Measurements from ENCODE around the gene KIF19.
A peak's percentile ranks its signal among the peaks of the same experiment; 100 is the strongest.

The KIF19 gene

DNA sequence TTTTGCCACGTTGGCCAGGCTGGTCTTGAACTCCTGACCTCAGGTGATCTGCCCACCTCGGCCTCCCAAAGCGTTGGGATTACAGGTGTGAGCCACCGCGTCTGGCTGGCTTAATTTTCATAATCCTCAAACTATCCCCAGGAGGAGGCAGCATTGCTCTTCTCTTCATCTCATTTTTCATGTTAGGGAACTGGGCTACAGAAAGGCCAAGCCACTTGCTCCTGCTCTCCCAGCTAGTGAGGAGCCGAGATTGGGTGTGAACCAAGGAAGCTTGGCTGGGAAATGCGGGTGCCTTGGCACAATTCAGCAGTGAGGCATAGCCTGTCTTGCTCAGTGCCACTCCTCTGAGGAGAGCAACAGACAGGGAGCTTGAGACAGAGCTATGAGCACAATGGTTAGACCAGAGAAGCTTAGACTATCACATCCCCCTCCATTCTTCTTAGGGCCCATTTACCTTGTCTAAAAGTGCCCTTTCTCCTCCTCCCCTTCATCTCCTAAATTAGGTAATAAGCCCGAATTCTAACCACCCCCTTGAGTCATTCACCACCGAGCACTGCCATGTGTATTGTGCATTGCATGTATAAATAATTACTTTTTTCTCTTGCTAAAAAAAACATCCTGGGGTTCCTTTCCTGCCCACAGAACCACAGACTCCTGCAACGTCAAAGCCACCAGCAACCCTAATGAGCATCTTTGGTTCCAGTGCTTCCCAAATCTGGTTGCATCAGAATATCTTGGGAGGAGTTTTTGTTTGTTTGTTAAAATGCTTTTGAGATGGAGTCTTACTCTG is 20.0 kb upstream of the KIF19 start:
- Histone ChIP-seq H3K27ac (ENCODE audit: low read length) (no peak overlapping the region), H3K9ac (ENCODE audit: low read length in 2 of 2) (no peak overlapping the region), H3K4me3 (ENCODE audit: low read length in 2 of 2) (no peak overlapping the region), H3K4me1 (ENCODE audit: control insufficient read depth, insufficient read depth, low read length) (no peaks in the 10 kb centered on the region), H3K9me3 (ENCODE audit: control insufficient read depth in 2 of 2, low read length in 2 of 2) (peaks cover 0 to 12% of the 10 kb centered on the region in 2 donors), H3K27me3 (ENCODE audit: control insufficient read depth in 1 of 2, insufficient read depth in 2 of 2, low read length in 2 of 2) (peaks cover 0 to 5% of the 10 kb centered on the region in 2 donors), H3K36me3 (ENCODE audit: control insufficient read depth in 2 of 2, insufficient read depth in 2 of 2, low read length in 2 of 2) (no peaks in the 10 kb centered on the region)

DNA sequence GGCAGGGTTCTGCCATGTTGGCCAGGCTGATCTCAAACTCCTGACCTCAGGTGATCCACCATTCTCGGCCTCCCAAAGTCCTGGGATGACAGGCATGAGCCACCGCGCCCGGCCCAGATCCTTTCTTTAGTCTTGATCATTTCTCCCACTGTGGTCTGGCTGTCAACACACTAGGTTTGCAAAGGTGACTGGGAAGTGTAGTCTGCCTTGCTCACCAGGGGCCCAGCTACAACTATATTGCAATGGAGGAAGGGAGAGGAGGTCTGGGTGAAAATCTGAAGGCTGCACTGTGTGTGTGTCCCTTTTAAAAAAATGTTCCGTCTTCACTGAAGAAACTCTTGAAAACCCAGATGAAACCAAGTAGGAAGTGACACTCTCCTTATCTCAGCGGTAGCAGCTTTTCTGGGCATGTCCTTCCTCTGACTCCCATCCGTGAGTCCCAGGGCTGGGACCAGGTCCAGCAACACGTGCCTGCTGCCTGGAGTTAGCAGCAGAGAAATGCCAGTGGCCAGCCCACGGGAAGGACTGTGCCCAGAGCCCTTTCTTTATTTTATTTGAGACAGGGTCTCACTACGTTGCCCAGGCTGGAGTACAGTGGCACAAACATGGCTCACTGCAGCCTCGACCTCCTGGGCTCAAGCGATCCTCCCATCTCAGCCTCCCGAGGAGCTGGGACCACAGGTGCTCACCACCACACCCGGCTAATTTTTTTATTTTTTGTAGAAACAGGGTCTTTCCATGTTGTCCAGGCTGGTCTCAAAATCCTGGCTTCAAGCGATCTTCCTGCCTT is 17.8 kb upstream of the KIF19 start:
- Histone ChIP-seq H3K4me3 (ENCODE audit: low read length in 2 of 2) (no peak overlapping the region), H3K9ac (ENCODE audit: low read length in 2 of 2) (no peak overlapping the region), H3K27me3 (ENCODE audit: control insufficient read depth in 1 of 2, insufficient read depth in 2 of 2, low read length in 2 of 2) (peaks cover 0 to 3% of the 10 kb centered on the region in 2 donors), H3K27ac (ENCODE audit: low read length) (no peak overlapping the region), H3K9me3 (ENCODE audit: control insufficient read depth in 2 of 2, low read length in 2 of 2) (peaks cover 0 to 12% of the 10 kb centered on the region in 2 donors), H3K4me1 (ENCODE audit: control insufficient read depth, insufficient read depth, low read length) (no peaks in the 10 kb centered on the region), H3K36me3 (ENCODE audit: control insufficient read depth in 2 of 2, insufficient read depth in 2 of 2, low read length in 2 of 2) (no peaks in the 10 kb centered on the region)

DNA sequence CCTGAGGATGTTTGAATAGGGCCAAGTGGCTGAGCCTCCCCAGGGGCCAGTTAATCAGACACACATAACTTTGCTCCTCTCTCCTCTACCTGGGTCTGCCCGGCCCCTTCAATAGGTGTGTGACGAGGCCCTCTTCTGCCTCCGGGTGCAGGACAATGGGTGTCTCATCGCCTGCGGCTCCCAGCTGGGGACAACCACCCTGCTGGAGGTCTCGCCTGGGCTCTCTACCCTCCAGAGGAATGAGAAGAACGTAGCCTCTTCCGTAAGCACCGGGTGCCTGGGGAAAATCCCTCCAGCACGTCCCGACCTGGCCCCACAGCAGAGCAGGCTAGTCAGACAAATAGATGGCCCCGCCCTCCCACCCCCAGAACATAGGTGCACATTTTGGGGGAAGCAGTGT is 16.1 kb upstream of the KIF19 start:
- no peak overlapping the region for H3K4me3 ChIP-seq (ENCODE audit: low read length in 2 of 2)
- H3K9me3 ChIP-seq (ENCODE audit: control insufficient read depth in 2 of 2, low read length in 2 of 2) = peaks cover 0 to 5% of the 10 kb centered on the region in 2 donors
- H3K4me1 ChIP-seq (ENCODE audit: control insufficient read depth, insufficient read depth, low read length) = no peaks in the 10 kb centered on the region

DNA sequence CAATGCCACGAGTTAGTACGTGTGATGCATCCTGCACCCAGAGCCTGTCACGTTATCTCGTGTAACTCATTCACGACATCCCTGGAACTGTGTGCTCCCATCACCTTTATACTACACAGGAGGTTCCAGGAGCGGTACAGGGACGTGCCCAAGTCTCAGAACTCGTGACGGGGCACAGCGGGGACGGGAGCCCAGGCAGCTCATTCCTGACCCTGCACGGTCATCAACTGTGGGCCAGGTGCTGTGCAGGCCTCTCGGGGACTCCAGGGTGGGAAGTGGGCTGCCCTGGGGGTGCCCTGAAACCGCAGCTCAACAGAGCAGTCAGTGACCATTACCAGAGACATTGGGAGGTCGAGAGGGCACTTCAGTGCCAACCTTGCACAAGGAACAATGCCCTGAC is 11.1 kb upstream of the KIF19 start:
- H3K27me3 ChIP-seq (ENCODE audit: control insufficient read depth in 1 of 2, insufficient read depth in 2 of 2, low read length in 2 of 2) = peaks cover 0 to 4% of the 10 kb centered on the region in 2 donors
- no peak overlapping the region for H3K9ac ChIP-seq (ENCODE audit: low read length in 2 of 2)
- no peaks in the 10 kb centered on the region for H3K36me3 ChIP-seq (ENCODE audit: control insufficient read depth in 2 of 2, insufficient read depth in 2 of 2, low read length in 2 of 2)
- no peaks in the 10 kb centered on the region for H3K9me3 ChIP-seq (ENCODE audit: control insufficient read depth in 2 of 2, low read length in 2 of 2)
- H3K4me3 ChIP-seq (ENCODE audit: low read length in 2 of 2) = no peak overlapping the region
- no peaks in the 10 kb centered on the region for H3K4me1 ChIP-seq (ENCODE audit: control insufficient read depth, insufficient read depth, low read length)
- no peak overlapping the region for H3K27ac ChIP-seq (ENCODE audit: low read length)

More for the DNA sequence above, 16.1 kb upstream of the KIF19 start:
- Histone ChIP-seq H3K27me3 (ENCODE audit: control insufficient read depth in 1 of 2, insufficient read depth in 2 of 2, low read length in 2 of 2) (peaks cover 0 to 3% of the 10 kb centered on the region in 2 donors), H3K36me3 (ENCODE audit: control insufficient read depth in 2 of 2, insufficient read depth in 2 of 2, low read length in 2 of 2) (no peaks in the 10 kb centered on the region), H3K9ac (ENCODE audit: low read length in 2 of 2) (no peak overlapping the region), H3K27ac (ENCODE audit: low read length) (no peak overlapping the region)

DNA sequence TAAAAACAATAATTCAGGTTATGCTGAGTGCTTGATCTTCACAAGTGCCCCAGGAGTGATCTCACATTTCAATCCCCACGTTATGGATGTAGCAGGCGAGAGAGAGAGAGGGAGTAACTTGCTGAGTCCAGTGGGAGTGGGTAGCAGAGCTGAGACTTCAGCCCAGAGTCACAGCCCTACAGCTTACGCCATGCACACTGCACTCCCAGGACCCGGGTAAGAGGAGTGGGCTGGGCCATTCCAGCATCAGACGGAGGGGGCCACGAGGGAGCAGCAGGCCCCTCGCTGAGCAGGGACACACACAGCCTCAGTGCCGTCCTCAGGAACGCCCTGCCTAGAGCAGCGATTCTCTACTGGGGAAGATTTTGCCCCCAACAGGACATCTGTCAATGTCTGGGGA is 9.8 kb upstream of the KIF19 start:
- Histone ChIP-seq H3K27me3 (ENCODE audit: control insufficient read depth in 1 of 2, insufficient read depth in 2 of 2, low read length in 2 of 2) (peaks cover 0 to 4% of the 10 kb centered on the region in 2 donors), H3K9me3 (ENCODE audit: control insufficient read depth in 2 of 2, low read length in 2 of 2) (no peaks in the 10 kb centered on the region), H3K4me1 (ENCODE audit: control insufficient read depth, insufficient read depth, low read length) (no peaks in the 10 kb centered on the region), H3K4me3 (ENCODE audit: low read length in 2 of 2) (no peak overlapping the region), H3K36me3 (ENCODE audit: control insufficient read depth in 2 of 2, insufficient read depth in 2 of 2, low read length in 2 of 2) (no peaks in the 10 kb centered on the region), H3K9ac (ENCODE audit: low read length in 2 of 2) (no peak overlapping the region), H3K27ac (ENCODE audit: low read length) (no peak overlapping the region)

DNA sequence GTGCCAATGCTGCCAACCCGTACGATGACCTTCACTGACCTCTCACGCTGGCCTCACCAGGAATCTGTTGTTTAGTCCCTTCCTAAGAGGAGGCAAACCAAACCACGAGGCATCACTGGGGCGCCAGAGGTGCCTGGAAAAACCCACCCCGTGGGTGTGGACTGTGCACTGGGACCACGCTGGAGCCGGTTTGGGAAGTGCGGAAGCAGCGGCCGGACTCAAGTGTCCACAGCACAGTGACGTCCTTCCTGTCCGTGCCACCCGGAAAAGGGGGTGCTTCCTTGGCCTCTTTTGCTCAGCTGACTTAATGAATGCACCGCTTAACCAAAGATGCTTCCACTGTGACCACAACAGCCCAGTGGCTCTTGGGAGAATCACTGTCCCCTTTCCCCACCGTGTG is 9.0 kb upstream of the KIF19 start:
- Histone ChIP-seq H3K4me1 (ENCODE audit: control insufficient read depth, insufficient read depth, low read length) (no peaks in the 10 kb centered on the region), H3K4me3 (ENCODE audit: low read length in 2 of 2) (no peak overlapping the region), H3K27ac (ENCODE audit: low read length) (no peak overlapping the region), H3K36me3 (ENCODE audit: control insufficient read depth in 2 of 2, insufficient read depth in 2 of 2, low read length in 2 of 2) (no peaks in the 10 kb centered on the region), H3K9ac (ENCODE audit: low read length in 2 of 2) (no peak overlapping the region), H3K27me3 (ENCODE audit: control insufficient read depth in 1 of 2, insufficient read depth in 2 of 2, low read length in 2 of 2) (peaks cover 0 to 6% of the 10 kb centered on the region in 2 donors), H3K9me3 (ENCODE audit: control insufficient read depth in 2 of 2, low read length in 2 of 2) (no peaks in the 10 kb centered on the region)

DNA sequence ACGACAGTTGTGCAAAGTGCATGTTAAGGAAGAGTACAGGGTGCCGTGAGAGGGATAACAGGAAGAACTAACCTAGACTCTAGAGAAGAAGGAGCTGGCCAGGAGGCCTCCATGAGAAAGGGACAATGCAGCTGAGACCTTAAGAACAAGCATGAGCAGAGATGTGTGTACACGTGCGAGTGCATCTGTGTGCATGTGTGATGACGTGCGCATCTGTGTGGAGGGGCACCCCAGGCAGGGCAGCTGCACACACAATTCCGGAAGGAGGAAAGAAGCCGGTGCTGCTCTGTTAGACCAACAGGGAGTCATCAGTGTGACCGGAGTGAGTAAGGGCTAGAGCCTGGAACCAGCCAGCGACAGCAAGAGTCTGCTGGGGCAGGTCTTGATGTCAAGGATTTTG is 7.6 kb upstream of the KIF19 start:
- no peak overlapping the region for H3K27ac ChIP-seq (ENCODE audit: low read length)
- H3K36me3 ChIP-seq (ENCODE audit: control insufficient read depth in 2 of 2, insufficient read depth in 2 of 2, low read length in 2 of 2) = no peaks in the 10 kb centered on the region
- no peaks in the 10 kb centered on the region for H3K9me3 ChIP-seq (ENCODE audit: control insufficient read depth in 2 of 2, low read length in 2 of 2)
- H3K9ac ChIP-seq (ENCODE audit: low read length in 2 of 2) = no peak overlapping the region
- H3K27me3 ChIP-seq (ENCODE audit: control insufficient read depth in 1 of 2, insufficient read depth in 2 of 2, low read length in 2 of 2) = peaks cover 0 to 6% of the 10 kb centered on the region in 2 donors
- H3K4me3 ChIP-seq (ENCODE audit: low read length in 2 of 2) = no peak overlapping the region
- H3K4me1 ChIP-seq (ENCODE audit: control insufficient read depth, insufficient read depth, low read length) = no peaks in the 10 kb centered on the region

DNA sequence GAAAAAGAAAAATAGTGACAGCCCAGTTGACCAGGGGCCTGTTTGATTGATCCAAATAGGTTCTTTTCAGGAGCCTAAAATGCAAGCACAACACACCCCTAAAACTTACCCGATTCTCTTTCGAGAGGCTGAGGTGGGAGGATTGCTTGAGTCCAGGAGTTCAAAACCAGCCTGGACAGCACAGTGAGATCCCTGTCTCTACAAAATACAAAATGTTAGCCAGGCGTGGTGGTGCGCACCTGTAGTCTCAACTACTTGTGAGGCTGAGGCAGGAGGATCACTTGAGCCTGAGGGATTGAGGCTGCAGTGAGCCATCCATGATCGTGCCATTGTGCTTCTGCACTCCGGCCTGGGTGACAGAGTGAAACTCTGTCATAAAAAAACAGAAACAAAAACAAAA is 1.5 kb upstream of the KIF19 start:
- Histone ChIP-seq H3K4me1 (ENCODE audit: control insufficient read depth, insufficient read depth, low read length) (peaks cover 14% of the 10 kb centered on the region), H3K9me3 (ENCODE audit: control insufficient read depth in 2 of 2, low read length in 2 of 2) (no peaks in the 10 kb centered on the region), H3K4me3 (ENCODE audit: low read length in 2 of 2) (no peak overlapping the region), H3K9ac (ENCODE audit: low read length in 2 of 2) (no peak overlapping the region), H3K27me3 (ENCODE audit: control insufficient read depth in 1 of 2, insufficient read depth in 2 of 2, low read length in 2 of 2) (peaks cover 15 to 24% of the 10 kb centered on the region in 2 donors), H3K27ac (ENCODE audit: low read length) (no peak overlapping the region), H3K36me3 (ENCODE audit: control insufficient read depth in 2 of 2, insufficient read depth in 2 of 2, low read length in 2 of 2) (no peaks in the 10 kb centered on the region)

DNA sequence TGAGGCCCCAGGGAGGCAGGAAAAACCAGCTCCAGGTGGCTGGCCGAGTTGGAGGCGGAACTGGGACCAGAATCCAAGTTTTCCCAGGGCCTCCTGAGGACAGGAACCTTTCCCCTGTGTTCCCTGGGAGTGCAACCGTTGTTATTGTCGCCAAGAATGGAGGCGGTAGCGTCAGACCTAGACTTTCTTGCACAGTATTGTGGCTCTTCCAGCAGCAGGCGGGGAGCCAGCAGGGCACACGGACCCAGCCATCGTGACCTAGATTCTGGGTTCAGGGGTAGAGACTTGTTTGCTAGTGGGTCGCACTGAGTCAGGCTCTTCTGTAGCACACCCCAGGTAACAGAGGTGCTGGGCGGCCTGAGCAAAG is 667 bp upstream of the KIF19 start:
- Histone ChIP-seq H3K4me3 (ENCODE audit: low read length in 2 of 2) (peak overlapping the region; percentile 12 to 70), H3K27me3 (ENCODE audit: control insufficient read depth in 1 of 2, insufficient read depth in 2 of 2, low read length in 2 of 2) (peaks cover 20 to 24% of the 10 kb centered on the region in 2 donors), H3K36me3 (ENCODE audit: control insufficient read depth in 2 of 2, insufficient read depth in 2 of 2, low read length in 2 of 2) (no peaks in the 10 kb centered on the region), H3K9ac (ENCODE audit: low read length in 2 of 2) (no peak overlapping the region), H3K27ac (ENCODE audit: low read length) (no peak overlapping the region), H3K9me3 (ENCODE audit: control insufficient read depth in 2 of 2, low read length in 2 of 2) (no peaks in the 10 kb centered on the region), H3K4me1 (ENCODE audit: control insufficient read depth, insufficient read depth, low read length) (peaks cover 14% of the 10 kb centered on the region)

DNA sequence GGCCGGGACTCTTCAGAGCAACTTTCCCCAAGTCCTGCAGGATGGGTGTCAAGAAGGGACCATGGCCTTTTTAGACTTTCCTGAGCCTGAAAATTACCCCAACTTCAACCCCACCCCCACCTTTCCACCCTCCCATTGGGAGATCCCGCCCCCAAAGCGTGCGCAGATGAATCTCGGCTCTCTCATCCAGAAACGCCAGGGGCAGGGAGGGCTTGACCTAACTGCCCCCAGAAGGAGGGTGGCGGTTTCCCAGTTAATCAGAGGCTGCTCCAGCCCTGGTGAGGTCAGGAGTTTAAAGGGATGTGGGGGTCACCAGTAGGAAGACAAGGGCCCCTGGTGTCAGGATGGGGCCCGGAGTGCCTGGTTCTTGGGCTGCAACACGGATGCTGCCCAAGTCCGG is 480 bp downstream of the KIF19 start:
- Histone ChIP-seq H3K27ac (ENCODE audit: low read length) (no peak overlapping the region), H3K9me3 (ENCODE audit: control insufficient read depth in 2 of 2, low read length in 2 of 2) (no peaks in the 10 kb centered on the region), H3K4me3 (ENCODE audit: low read length in 2 of 2) (peak overlapping the region; percentile 65 to 70), H3K27me3 (ENCODE audit: control insufficient read depth in 1 of 2, insufficient read depth in 2 of 2, low read length in 2 of 2) (peaks cover 20 to 24% of the 10 kb centered on the region in 2 donors), H3K9ac (ENCODE audit: low read length in 2 of 2) (no peak overlapping the region), H3K4me1 (ENCODE audit: control insufficient read depth, insufficient read depth, low read length) (peaks cover 14% of the 10 kb centered on the region), H3K36me3 (ENCODE audit: control insufficient read depth in 2 of 2, insufficient read depth in 2 of 2, low read length in 2 of 2) (no peaks in the 10 kb centered on the region)

DNA sequence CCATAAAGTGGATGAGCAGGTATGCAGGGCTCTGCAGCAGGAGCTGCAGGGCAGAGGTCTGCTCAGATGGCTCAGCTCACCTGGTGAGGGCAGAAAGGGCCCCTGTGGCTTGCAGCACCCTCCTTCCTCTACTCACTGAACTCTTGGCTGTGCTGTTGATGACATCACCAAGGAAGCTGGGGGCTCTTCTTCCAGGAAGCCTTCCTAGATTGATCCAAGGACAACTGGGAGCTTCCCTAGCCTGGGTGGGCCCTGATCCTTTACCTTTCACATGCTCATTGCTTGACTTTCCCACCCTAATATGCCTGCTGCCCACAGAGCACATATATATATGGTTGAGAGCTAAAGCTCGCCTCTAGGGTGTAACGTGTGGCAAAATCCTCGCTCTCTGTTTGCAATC is 2.5 kb downstream of the KIF19 start:
- no peak overlapping the region for H3K27ac ChIP-seq (ENCODE audit: low read length)
- H3K9ac ChIP-seq (ENCODE audit: low read length in 2 of 2) = no peak overlapping the region
- H3K4me1 ChIP-seq (ENCODE audit: control insufficient read depth, insufficient read depth, low read length) = peaks cover 14% of the 10 kb centered on the region
- H3K4me3 ChIP-seq (ENCODE audit: low read length in 2 of 2) = no peak overlapping the region
- no peaks in the 10 kb centered on the region for H3K9me3 ChIP-seq (ENCODE audit: control insufficient read depth in 2 of 2, low read length in 2 of 2)
- no peaks in the 10 kb centered on the region for H3K36me3 ChIP-seq (ENCODE audit: control insufficient read depth in 2 of 2, insufficient read depth in 2 of 2, low read length in 2 of 2)
- H3K27me3 ChIP-seq (ENCODE audit: control insufficient read depth in 1 of 2, insufficient read depth in 2 of 2, low read length in 2 of 2) = peaks cover 18 to 24% of the 10 kb centered on the region in 2 donors

All from stomach smooth muscle (tissue), 2 donors.